ENCODE measurements around the gene PPP1R15B.

PPP1R15B gene

DNA sequence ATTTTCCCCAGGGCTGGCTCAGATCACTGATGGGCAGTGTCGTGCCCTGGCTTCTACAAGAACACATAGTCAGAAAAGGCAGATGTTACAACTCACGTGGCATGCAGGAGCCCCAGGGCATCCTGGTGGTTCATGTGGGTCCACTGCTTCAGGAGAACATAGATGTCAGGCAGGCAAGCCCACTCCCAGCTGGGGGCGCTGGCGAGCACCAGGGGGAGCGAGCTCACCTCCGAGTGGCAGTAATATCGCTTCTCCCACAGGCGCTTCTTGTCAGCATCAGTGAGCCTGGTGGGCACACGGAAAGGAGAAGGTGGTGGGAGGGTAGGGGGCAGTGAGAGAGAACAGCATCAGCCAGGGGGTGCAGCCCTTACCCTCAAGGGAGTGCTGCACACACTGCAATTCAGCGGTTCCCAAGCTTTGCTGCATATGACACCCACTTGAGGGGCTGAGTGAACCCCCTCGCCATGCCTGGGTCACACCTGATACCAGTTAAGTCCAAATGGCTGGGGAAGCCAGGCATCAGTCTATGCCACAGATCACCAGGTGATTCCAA lies 34.3 kb upstream of the PPP1R15B start:
- no peak for DNase-seq (ENCODE audit: low read depth, low spot score)
- no peak overlapping the region for H3K27ac ChIP-seq

DNA sequence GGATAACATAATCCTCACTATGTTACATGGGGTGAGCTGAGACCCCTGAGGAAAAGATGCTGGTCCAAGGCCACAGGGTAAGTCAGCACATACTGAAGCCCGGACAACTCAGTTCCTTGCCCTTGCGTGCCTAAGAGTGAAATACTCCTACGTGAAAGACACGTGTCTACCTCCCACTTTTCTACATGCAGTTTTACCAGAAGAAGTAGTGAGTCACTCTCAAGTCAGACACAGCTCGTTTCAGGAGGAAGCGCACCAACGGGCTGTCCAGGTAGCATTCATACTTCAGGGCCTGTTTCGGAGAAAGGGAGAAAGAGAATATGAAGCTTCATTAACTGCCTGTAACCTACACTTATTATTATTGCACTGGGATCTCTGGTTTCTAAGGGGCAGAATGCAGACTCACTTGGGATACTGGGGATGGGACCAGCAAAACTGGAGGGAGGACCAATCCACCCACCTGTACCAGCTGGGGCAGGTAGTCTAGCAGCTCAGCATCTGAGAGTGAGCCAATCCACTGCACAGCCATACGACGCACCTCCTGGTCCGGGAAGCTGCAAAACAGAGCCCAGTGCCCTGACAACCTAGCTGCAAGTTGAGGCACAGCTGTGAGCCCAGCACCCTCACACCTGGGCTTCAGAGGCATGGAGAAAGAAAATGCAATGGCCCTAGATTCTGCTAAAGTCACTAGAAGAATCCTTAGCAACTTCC lies 32.4 kb upstream of the PPP1R15B start:
- peak; percentile 86 for DNase-seq (ENCODE audit: low read depth, low spot score)

DNA sequence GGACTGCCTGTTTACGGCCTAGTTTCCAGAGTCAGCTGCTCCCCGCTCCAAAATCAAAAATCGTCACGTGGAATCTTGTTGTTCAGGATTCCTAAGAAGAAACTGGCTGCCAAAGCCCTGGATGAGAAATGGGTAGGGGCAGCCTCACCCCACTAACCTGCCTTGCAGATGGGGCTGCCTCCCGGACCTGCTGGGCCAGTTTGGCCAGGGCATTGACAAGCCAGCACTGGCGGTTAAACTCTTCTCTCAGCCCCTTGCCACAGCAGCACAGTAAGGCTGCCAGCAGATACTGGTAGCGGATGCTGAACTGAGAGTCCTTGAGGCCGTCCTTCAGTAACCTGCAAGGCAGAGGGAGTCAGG lies 31.6 kb upstream of the PPP1R15B start:
- peak; percentile 85 for DNase-seq (ENCODE audit: low read depth, low spot score)
- peak overlapping the region; percentile 89 for H3K27ac ChIP-seq

More for the DNA sequence above, 32.4 kb upstream of the PPP1R15B start:
- peak overlapping the region; percentile 89 for H3K27ac ChIP-seq

DNA sequence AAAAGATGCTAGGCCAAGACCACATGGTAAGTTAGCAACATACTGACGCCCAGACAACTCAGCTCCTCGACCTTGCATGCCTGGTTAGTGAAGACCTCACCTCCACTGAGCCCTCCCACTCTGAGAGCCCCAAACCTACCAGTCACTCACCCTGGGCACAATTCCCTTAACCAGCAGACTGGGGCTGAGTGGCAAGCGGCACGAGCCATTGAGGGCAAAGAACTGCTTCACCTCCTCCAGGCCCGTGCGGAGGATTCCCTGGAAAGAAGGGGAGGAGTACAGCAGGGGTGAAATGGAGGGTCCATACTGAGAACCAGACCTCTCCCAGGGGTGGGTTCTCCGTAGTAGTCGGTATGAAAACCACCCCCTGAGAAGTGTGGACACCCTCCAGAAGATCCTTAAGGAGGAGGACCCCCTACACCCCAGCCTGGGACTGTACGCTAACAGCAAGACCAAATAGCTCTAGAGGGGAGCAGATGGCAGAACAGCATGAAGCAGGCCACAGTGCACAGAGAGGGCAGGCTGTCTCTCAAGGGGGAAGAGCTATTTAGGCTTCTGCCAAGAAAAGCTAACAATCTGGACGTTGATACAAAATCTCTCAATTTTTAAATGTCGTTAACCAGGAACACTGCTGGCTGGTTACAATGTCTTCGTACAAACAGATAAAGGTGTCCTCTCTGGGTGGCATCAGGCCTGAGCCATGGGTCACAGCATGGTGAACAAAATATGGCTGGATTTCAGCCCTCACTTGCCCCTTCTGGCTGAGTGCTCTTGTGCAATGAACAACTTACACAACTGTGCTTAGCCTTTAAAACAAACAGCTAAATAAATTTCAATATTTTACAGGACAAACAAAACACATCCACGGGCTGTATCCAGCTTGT lies 31.0 kb upstream of the PPP1R15B start:
- peak overlapping the region; percentile 89 for H3K27ac ChIP-seq

DNA sequence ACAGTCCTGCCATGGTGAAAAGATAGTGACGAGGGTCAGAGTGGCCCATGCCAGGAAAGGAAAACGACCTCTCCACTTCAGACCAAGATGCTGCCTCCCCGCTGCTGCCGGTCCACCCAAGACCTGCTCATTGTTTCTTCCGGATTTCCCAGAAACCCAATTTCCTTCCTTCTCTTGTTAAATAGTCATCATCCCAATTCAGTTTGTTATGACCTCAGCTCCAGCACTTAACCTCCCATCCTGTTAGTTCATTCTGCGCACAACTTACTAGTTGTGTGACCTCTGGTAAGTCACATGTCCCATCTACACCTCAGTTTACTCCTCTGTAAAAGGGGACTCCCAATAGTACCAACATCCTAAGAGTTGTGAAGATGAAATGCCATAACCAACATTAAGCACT lies 29.9 kb upstream of the PPP1R15B start:
- DNase-seq (ENCODE audit: low read depth, low spot score): no peak
- H3K27ac ChIP-seq: no peak overlapping the region

More for the DNA sequence above, 31.0 kb upstream of the PPP1R15B start:
- no peak for DNase-seq (ENCODE audit: low read depth, low spot score)

DNA sequence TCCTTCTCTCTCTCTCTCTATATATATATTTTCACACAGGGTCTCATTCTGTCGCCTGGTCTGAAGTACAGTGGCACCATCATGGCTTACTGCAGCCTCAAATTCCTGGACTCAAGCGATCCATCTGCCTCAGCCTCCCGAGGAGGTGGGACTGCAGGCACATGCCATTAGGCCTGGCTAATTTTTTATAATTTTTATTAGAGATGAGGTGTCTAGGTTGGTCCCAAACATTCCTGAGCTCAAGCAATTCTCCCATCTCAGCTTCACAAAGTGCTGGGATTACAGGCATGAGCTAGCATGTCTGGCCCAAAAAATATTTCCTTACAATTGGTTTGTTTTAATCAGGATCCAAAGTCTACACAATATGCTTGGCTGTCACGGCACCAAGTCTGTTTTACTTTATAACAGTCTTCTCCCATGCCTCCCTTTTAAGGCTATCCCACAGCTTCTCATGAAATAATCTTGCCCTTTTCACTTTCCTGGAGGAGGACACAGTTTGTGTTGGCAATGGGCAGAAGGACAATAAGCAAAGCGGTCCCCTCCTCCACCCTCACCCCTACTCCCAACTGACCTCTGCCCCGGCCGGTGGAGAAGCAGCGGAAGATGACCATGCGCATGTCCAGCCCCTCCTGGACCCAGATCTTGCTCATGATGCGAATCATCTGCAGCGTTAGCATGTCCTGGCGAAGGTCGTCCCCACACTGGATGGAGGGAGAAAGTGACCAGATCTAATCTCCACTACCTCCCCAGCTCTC lies 28.2 kb upstream of the PPP1R15B start:
- peak overlapping the region; percentile 49 for H3K27ac ChIP-seq
- DNase-seq (ENCODE audit: low read depth, low spot score): no peak

DNA sequence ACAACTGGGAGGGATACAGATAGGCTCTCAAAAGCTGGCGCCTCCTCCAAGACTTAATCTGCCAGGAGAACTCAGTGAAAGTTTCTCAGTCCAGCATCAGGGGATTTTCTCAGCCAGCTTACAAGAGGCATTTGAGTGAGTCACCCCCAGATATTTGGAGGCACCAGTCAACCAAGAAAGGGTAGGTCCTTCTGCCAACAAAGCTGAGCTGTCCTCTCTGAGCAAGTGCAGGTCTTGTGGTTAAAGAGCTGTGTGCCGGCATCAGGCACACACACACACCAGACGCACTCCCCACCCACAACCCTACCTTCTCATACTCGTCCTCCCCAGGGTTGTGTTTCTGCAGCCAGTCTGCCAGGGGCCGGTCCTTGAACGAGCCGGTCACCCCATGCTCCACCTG lies 27.0 kb upstream of the PPP1R15B start:
- peak overlapping the region; percentile 49 for H3K27ac ChIP-seq
- DNase-seq (ENCODE audit: low read depth, low spot score): peak; percentile 99

DNA sequence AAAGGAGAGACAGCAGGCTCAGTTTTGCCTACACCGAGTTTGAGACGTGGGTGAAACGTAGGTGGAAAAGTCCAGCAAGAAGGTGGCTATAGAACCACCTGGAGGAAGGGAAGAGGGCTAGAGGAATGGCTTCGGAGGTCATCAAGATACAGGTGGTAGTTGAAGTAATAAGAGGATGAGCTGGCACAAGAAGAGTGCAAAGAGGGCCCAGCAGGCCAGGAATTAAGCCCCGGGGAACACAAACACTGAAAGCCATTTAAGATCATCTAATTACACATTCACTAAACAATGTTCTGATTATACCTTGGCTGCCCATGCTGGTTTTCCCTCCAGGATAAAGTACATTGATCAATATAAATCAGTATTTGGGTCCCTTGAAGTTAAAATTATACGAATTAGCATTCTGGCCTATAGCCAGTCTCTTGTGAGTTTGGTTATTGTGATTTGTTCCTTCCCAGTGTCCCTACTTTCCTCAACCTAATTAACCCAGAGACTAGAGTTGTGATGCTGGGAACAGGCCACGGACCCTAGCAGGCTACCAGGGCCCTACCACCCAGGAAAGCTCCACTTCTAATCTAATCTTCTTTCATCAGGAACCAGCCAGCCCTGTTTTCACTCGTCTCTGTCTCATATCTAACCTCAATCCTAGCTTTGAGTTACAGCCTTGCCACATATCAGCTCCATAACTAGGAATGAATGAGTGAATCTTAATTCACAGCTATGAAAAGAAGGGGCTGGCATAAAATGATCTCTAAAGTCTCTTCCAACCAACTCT lies 26.4 kb upstream of the PPP1R15B start:
- no peak for DNase-seq (ENCODE audit: low read depth, low spot score)
- H3K27ac ChIP-seq: peak overlapping the region; percentile 49

DNA sequence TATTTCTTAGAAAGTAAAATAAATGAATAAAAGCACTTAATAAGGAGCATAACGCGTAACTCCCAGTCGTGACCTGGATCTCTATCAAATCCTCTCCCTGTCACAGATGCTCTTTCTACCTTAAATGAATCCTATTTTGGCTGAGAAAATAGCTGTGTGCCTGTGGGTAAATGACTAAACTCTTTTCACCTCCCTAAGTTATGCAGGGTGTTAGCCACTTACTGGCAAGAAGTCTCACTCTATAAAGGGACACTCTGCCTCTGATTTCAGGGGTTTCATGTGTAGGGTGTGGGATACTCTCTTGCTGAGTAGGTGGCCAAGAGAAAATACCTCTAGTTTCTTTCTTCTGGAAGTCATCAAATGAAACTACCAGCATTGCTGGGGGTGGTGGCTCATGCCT lies 24.3 kb upstream of the PPP1R15B start:
- DNase-seq (ENCODE audit: low read depth, low spot score): no peak
- no peak overlapping the region for H3K27ac ChIP-seq

DNA sequence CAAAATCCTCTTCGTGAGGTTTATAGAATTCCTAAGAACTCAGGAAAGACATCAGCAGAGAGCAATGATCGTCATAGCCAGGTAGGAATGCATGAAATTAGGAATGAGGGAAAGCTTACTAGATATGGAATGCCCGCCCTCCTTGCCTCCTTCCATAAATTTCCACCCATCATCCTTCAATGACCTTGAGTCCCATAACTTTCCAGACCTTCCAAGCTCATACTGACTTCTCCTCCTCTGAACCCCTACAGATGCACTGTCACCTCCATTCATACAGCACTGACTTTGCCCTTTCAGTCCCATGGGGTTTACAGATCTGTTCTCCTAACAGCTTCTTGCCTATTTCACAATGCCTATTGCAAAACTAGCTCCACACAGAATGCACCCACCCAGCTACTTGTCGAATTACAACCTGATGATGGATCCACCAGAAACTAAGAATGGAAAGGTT lies 23.8 kb upstream of the PPP1R15B start:
- no peak overlapping the region for H3K27ac ChIP-seq
- DNase-seq (ENCODE audit: low read depth, low spot score): no peak

DNA sequence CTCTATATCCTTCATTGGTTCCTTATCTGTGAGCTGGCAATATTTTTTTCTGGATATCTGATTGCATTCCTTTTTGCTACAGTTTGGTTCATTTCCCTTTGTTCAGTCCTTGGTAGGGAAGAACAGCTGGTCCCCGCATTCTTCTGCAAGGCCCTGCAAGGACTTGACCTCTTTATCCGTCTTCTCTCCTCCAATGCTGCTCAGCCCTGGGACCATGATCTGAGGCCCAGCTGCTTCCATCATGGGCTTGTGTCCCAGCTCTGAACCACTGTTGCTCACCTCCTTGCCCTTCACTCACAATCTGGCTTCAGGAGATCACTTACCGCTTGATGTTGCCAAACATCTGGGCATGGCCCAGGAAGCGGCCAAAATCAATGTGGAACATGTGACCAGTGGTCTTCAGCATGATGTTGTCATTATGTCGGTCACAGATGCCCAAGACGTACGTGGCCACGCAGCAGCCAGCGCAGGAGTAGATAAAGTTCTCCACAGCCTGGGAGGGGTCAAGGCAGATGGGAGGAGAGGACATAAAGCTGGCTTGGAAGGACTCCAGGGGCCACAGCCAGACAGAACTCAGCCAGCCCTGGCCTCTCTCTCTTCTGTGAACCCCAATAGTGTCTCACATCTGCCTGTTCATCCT lies 22.6 kb upstream of the PPP1R15B start:
- H3K27ac ChIP-seq: no peak overlapping the region
- DNase-seq (ENCODE audit: low read depth, low spot score): no peak

DNA sequence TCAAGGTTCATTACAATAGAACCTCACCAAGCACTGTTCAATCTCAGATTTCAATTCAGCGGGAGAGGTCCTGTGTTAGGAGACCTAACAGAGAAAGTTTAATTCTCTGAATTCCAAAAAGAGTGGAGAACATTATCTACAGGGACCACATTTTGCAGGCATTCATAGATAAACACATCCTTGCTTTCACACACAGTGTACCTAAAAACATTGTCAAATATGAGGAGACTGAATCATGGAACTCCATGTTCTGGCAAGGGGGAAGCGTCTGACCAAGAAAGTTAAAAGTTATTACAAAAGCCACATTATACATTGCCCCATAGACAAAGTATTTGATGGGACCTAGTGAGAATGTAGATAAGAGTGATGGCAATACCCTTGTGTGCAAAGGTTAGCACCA lies 21.1 kb upstream of the PPP1R15B start:
- DNase-seq (ENCODE audit: low read depth, low spot score): no peak
- no peak overlapping the region for H3K27ac ChIP-seq

DNA sequence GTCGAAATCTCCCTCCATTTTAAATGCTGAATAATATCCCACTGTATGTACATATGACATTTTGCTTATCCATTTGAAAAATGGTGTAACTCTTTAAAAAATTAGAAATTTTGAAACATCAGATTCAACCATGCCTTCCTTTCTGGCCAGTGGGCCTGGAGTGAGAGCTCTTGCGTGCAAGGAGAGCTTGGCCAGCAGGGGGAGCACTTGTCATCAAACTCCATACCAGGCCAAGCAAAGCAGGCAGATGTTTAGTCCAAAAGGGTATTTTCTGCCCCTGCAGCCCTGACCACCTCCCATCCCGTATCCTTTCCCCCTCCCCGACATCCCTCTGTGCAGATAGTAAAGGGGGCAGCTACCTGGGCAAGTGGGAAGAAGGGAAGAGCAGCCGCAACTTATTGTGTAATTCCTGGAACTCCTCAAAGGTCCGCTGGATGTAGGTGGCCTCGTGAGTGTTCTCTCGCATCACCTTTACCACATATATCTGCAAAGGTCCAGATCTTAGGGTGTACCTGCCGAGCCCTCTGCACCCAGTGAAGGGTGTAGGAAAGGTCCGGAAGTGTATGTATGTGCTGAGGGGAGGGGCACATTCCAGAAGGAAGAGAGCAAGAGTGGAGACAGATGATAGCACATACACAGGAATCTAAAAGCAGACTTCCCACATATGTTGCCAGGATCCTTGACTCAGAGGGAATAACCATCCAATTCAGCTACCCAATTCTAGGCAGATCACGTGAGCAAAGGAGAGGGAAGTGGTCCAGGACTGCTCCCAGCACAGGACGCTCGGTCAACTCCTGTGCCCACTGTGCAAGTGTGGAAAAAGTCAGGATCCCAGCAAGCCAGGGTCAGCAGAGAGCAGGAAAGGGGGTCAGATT lies 19.9 kb upstream of the PPP1R15B start:
- peak overlapping the region; percentile 12 for H3K27ac ChIP-seq
- DNase-seq (ENCODE audit: low read depth, low spot score): no peak

DNA sequence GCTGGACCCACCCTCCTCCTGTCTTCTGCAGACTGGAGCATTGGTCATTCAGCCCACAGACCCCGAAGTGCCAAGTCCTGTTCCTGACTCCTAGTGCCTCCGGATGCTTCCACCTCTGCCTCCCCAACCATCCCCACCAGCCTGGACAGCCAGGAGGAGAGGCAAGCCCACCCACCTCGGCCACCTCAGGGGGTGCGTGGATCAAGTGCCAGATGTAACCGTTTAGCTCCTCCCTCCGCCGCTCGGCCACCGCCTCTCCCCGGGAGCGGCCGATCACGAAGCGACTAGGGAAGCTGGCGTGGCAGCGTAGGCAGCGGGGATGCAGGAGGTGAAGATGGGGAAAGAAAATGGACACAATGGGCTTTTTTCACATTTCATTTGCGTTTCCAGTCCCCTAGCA lies 18.1 kb upstream of the PPP1R15B start:
- no peak for DNase-seq (ENCODE audit: low read depth, low spot score)
- H3K27ac ChIP-seq: no peak overlapping the region

DNA sequence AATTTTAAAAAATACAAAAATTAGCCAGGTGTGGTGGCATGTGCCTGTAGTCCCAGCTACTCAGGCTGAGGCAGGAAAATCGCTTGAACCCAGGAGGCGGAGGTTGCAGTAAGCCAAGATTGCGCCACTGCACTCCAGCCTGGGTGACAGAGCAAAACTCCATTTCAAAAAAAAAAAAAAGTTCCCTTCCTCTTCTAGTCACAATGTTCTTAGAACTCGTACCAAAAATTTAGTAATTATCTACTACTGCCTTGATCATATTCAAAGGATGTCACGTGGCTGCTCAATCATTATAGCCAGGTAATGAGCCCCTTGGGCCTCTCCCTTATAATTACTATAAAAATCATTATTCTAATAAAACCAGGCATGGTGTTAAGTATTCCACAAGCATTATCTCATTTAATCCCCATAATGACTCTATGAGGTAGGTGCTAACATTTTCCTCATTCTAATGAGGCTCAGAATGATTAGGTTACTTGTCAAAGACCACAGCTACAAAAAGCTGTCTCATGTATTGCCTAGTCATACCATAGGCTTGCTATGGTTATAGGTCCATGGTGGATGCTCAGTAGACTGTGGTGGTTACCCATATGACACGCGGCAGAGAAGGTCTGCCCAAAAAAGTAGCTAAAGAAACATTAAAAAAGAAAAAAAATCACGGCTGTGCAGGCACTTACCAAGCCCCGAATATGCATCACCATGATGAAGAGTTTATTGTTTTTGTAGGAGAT lies 15.5 kb upstream of the PPP1R15B start:
- DNase-seq (ENCODE audit: low read depth, low spot score): no peak
- no peak overlapping the region for H3K27ac ChIP-seq

DNA sequence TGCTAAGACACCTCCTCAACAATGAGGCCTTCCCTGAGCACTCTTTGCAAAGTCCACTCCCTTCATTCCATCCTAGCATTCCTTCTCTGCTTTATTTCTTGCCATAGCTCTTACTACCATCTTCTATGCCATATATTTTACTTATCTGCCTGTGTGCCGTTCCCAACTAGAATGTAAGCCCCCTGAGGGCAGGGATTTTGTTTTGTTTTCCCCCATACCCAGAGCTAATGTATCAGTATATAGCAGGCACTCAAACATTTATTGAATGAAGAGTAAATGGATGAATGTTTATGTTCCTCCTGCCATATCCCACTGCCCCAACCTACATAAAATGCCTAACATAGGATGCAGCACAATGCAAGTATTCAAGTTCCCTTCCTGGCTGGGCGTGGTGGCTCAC lies 14.9 kb upstream of the PPP1R15B start:
- peak overlapping the region; percentile 22 for H3K27ac ChIP-seq

DNA sequence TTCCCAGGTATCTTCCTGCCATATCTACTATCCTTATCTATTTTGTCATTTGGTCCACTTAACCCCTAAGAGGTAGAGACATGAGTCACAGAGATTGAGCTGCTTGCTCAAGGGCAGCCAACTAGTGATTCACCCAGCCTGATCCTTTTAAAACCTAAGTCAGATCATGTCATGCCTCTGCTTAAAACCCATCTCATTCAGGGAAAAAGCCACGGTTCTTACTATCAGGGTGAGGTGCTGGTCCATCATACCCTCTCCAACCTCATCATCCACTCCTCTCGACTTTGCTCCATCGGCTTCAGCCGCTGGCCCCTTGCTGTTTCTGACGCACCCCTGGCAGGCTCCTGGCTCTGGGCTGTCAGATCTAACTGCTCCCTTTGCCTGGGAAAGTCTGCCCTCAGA lies 14.4 kb upstream of the PPP1R15B start:
- DNase-seq (ENCODE audit: low read depth, low spot score): no peak
- peak overlapping the region; percentile 22 for H3K27ac ChIP-seq

More for the DNA sequence above, 14.9 kb upstream of the PPP1R15B start:
- no peak for DNase-seq (ENCODE audit: low read depth, low spot score)

DNA sequence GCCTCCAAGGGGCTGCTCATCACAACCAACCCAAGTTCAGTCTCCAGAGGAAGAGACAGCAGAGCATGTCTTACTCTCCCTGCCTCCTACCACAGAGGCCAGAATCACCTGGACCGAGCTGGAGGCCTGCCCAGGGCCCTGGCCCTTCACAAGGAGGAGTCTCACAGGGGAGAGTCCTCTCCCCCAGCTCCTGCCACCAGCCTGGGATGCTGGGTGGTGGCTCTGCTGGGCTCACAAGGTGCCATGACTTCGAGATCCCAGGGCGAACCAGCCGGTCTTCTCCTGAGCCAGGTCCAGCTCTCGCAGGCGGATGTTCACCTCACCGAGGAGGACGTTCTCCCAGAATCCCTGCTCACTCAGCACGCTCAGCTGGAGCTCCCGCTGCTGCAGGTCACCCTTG lies 13.0 kb upstream of the PPP1R15B start:
- no peak overlapping the region for H3K27ac ChIP-seq
- no peak for DNase-seq (ENCODE audit: low read depth, low spot score)
